Measurements from ENCODE around the gene DBET.
"Not testable (repeated sequence)": the region's sequence is repeated elsewhere in the genome, so short reads cannot be mapped to it uniquely, and the experiment has no call there.

DBET gene

DNA sequence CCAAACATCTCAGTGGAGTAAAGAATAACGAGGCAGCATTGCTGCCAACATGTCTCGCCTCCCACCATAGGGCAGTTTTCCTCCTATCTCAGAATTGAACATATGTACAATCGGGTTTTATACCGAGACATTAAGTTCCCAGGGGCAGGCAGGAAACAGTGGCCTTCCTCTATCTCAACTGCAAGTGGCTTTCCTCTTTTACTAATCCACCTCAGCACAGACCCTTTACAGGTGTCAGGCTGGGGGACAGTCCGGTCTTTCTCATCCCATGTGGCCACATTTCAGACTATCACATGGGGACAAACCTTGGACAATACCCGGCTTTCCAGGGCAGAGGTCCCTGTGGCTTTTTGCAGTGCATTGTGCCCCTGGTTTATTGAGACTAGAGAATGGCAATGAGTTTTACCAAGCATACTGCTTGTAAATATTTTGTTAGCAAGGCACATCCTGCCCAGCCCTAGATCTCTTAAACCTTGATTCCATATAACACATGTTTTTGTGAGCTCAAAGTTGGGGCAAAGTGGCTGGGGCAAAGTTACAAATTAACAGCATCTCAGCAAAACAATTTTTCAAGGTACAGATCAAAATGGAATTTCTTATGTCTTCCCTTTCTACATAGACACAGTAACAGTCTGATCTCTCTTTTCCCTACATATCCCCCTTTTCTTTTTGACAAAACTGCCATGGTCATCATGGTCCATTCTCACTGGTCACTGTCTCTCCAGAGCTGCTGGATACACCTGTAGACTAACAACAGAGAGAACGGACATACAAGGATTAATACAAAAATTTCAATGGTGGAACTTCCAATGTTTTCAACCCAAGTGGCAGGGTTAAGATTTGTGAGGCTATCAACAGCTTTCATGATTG, 42.5 kb downstream of the DBET start:
- H3K9me3 Mint-ChIP-seq, H3K36me3 Mint-ChIP-seq, H3K27me3 Mint-ChIP-seq, ATAC-seq, H3K4me1 Mint-ChIP-seq, H3K27ac Mint-ChIP-seq, H3K4me3 Mint-ChIP-seq: not testable (repeated sequence)

- H3K4me1 Mint-ChIP-seq, H3K27me3 Mint-ChIP-seq, H3K4me3 Mint-ChIP-seq, H3K36me3 Mint-ChIP-seq, H3K9me3 Mint-ChIP-seq, H3K27ac Mint-ChIP-seq: not testable (repeated sequence)
- peak; percentile 44 for ATAC-seq
Measured at GRCh38 chr4:190107766-190108485, 43.6 kb downstream of the DBET start.

GRCh38 chr4:190108756-190109155, 44.5 kb downstream of the DBET start:
- H3K27ac Mint-ChIP-seq, H3K36me3 Mint-ChIP-seq, H3K27me3 Mint-ChIP-seq, H3K9me3 Mint-ChIP-seq, H3K4me3 Mint-ChIP-seq, H3K4me1 Mint-ChIP-seq, ATAC-seq: not testable (repeated sequence)

DNA sequence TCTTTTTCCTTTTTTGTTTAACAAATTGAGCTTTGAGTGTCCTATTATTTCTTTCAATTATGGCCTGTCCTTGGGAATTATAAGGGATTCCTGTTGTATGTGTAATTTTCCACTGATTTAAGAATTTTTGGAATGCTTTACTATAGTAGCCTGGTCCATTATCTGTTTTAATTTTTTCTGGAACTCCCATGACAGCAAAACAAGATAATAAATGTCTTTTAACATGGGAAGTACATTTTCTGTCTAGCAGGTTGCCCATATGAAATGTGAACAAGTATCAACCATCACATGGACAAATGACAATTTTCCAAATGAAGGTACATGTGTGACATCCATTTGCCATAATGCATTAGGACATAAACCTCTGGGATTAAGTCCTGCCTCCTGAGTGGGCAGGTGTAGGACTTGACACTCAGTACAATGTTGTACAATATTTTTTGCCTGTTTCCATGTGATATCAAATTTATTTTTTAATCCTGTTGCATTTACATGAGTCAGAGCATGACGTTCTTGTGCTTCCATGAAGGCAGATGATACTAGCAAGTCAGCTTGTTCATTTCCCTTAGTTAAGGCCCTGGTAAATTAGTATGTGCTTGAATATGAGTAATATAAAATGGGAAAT, 45.2 kb downstream of the DBET start:
- not testable (repeated sequence) for H3K36me3 Mint-ChIP-seq, H3K27ac Mint-ChIP-seq, H3K4me3 Mint-ChIP-seq, ATAC-seq, H3K4me1 Mint-ChIP-seq, H3K27me3 Mint-ChIP-seq, H3K9me3 Mint-ChIP-seq

GRCh38 chr4:190110033-190110432, 45.7 kb downstream of the DBET start:
- H3K27me3 Mint-ChIP-seq, H3K9me3 Mint-ChIP-seq, H3K36me3 Mint-ChIP-seq, H3K4me3 Mint-ChIP-seq, H3K27ac Mint-ChIP-seq, ATAC-seq, H3K4me1 Mint-ChIP-seq: not testable (repeated sequence)

DNA sequence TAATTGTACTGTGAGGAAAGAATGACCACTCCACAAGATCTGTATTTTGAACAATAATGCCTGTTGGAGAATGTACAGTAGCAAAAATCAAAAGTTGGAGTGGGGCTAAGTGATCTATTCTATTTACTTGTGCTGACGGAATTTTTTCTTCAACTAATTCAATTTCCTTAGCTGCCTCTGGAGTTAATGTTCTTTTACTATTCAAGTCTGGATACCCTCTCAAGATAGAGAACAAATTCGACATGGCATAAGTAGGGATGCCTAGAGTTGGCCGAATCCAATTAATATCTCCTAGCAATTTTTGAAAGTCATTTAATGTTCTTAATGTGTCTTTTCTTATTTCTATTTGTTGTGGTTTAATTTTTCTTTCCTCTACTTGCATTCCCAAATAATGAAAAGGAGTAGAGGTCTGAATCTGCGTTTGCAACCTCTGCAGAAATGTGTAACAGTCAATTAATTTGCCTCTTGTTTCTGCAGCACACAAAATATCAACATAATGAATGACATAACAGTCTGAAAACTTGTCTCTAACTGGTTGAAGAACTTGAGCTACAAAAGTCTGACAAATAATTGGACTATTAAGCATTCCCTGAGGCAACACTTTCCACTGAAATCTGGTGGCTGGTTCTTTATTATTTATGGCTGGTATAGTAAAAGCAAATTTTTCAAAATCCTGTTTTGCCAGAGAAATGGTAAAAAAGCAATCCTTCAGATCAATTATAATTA, 46.4 kb downstream of the DBET start:
- H3K4me3 Mint-ChIP-seq, H3K27me3 Mint-ChIP-seq, H3K4me1 Mint-ChIP-seq, ATAC-seq, H3K27ac Mint-ChIP-seq, H3K36me3 Mint-ChIP-seq, H3K9me3 Mint-ChIP-seq: not testable (repeated sequence)

- not testable (repeated sequence) for H3K4me1 Mint-ChIP-seq, H3K9me3 Mint-ChIP-seq, ATAC-seq, H3K36me3 Mint-ChIP-seq, H3K27ac Mint-ChIP-seq, H3K27me3 Mint-ChIP-seq, H3K4me3 Mint-ChIP-seq
Measured at GRCh38 chr4:190112879-190113278, 48.6 kb downstream of the DBET start.

GRCh38 chr4:190114991-190115390, 50.7 kb downstream of the DBET start:
- H3K27ac Mint-ChIP-seq, H3K9me3 Mint-ChIP-seq, H3K27me3 Mint-ChIP-seq, H3K4me3 Mint-ChIP-seq, H3K4me1 Mint-ChIP-seq, ATAC-seq, H3K36me3 Mint-ChIP-seq: not testable (repeated sequence)

Measured in stimulated activated memory B cell treated with anti-CD40 and anti-IgM and Interleukin-4, amounts not matched to agents 10 μg/mL and 1 μg/mL and 100 μg/mL, for 72 hours (primary cell).